Posterior vena cava (tissue), 2 donors: ENCODE data around the gene TMEM63B. TPM values are rescaled to one million over a fixed set of nuclear protein-coding genes. Genes with fewer than 3 reads are reported as not detected.
"Not testable (repeated sequence)": the region's sequence is repeated elsewhere in the genome, so short reads cannot be mapped to it uniquely, and the experiment has no call there.

Experiments
- DNase-seq: peaks from one replicate; pipeline ENCODE4 v3.0.0-alpha.2; 2020; ENCODE audit warnings: low spot score
- intact Hi-C, 2 donors: fragments of 100-400 bp; cut with DNase I; formaldehyde crosslinking; loops; one replicate each; pipeline versions ENCODE4 v1.14.1 to v1.14.2; 2022 to 2023
- total RNA-seq, 2 donors: library from RNA; stranded (reverse); fragmentation: NEBNext Ultra II Directional; extraction: Animal tissue kit (Norgen Biotek cat#: 25700); gene quantifications; one replicate each; pipeline ENCODE4 v1.2.1, GENCODE V29; 2021
- donor health status: DM: yes; HTN: yes; CAD: no.
- donor health status: DM: yes; HTN: yes; CAD: no.

TMEM63B gene
- total RNA-seq, 2 donors from 2014 or later, result 23.7 to 28.1 TPM

DNA sequence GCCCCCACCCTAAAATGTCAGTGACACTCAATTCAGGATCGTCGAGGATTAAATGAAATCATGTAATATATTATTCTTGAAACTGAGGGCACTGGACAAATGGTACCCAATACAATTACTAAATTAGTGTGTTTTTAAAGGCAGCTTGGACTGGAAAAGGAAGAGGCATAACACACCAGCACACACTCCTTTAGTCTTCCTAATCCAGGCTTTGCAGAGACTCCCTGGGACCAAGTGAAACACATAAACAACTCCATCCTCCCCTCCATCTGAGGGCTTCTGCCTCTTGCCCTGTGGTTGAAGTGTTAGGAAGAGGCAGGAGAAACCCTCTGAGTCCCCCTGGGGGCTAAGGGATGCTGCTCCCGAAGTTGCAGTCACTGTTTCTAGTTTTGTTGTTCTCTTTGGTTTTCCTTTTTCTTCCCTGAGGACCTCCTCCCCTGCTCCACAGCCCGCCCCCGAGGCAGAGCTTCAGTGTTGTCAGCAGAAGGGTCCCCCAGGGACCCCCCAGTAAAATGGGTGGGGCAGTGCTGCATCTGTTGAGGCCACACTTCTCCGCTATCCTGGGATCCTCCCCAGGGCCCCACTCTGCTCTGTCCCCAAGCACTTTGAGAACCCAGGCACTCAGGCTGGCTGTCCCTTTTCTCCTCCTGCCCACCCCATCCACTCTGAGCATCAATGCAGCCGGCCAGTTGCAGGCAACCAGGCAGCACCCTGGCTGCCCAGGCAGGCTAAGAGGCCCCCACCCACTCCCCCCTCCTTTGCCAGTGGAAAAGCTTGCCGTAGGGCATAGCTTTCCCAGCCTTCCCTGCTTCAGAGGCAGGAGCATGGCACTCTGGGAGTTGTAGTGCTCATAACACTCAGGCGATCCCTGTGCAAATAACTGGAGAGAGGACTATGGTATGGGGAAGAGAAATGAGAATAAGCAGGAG is 5.9 kb downstream of the TMEM63B start:
- DNase-seq, result no peak
- intact Hi-C loops, result no loop called here

DNA sequence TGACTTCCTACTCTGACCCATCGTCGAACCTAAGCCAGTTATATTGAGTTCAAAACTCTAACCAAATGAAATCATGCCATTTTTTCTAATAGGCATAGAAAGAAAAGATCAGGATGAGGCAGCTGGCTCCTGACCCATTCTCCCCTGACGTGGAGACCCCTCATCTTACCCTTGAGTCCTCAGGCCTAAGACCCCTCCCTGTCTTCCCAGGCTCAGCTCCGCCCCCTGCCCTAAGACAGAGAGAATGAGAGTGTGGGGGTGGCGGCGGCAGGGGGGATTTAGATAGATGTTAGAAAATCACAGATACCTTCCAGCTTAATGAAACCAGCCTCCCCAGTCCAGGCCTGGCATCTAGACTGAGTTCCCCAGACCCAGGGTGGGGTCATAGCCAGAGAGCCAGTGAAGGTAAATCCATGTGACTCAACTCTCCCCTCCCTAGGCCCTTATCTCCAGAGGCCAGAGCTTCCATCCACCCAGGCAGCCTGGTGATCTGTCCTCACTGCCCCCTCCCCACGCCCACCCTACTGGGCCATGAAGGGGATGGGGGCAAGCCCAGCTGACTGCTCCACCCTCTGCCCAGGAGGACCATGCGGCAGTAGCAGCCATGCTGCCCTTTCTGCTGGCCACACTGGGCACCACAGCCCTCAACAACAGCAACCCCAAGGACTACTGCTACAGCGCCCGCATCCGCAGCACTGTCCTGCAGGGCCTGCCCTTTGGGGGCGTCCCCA is 6.8 kb downstream of the TMEM63B start:
- intact Hi-C loops, result no loop called here

DNA sequence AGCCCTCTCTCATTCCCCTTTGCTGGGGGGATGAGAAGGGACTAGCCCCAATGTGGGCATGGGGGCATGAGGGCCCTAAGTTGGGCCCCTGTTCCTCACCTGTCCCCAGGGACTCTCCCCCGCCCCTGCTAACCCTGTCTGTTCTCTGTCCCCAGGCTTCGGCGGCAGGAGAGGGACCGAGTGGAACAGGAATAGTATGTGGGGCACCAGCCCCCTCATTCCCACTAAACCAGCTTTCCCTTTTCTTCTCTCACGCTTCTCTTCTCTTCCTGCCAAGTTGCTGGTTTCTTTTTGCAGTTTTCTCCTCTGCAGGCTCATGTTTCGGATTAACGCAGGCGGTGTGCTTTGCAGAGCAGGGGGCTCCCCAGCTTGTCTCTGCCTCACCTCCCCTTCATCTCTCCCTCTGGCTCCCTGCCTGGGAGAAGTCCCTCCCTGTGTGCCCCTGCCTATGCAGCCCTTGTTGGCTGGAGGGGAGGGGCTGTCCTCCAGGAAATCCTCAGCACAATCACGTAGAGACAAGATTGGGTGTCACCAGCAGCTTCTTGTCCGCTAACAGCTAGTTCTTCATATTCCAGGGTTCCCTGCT is 7.9 kb downstream of the TMEM63B start:
- intact Hi-C loops, result no loop called here
- no peak for DNase-seq

More for the DNA sequence above, 6.8 kb downstream of the TMEM63B start:
- DNase-seq, result no peak

GRCh38 chr6:44135875-44136274 is 8.5 kb downstream of the TMEM63B start:
- DNase-seq, result no peak
- intact Hi-C loops, result no loop called here

DNA sequence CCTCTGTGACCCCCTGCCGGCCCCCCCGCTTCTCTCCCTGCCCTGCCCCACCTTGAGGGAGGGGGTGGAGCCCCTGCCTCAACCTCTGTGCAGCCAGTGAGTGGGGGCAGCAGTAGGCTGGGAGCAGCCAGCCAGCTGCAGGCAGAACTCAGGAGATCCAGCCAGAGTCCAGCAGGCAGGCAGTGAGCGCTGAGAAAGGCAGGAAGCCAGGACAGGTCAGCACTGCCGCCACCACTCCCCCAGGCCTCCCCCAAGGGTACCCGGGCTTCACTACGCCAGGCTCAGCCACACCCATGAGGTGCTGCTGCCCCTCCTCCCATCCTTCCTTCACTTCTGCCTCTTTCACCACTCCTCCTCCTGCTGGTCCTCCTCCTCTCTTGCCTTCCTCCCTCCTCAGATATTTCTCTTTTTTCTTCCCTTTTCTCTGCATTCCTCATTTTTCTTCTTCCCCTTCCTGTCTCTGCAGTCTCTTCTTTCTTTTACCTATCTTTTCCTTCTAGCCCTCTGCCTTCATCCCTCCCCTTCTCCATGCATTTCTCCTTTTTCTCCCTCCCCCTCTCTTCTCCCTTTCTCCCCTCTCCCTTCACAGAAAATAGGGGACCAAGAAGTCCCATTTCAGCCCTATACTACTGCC is 11.5 kb downstream of the TMEM63B start:
- intact Hi-C loops, result no loop called here
- DNase-seq, result peak; percentile 43

- intact Hi-C loops, result no loop called here
- peak; percentile 54 for DNase-seq
Measured at GRCh38 chr6:44139351-44139743, 12.0 kb downstream of the TMEM63B start.

- intact Hi-C loops, result no loop called here
- no peak for DNase-seq
Measured at GRCh38 chr6:44142835-44143234, 15.5 kb downstream of the TMEM63B start.

DNA sequence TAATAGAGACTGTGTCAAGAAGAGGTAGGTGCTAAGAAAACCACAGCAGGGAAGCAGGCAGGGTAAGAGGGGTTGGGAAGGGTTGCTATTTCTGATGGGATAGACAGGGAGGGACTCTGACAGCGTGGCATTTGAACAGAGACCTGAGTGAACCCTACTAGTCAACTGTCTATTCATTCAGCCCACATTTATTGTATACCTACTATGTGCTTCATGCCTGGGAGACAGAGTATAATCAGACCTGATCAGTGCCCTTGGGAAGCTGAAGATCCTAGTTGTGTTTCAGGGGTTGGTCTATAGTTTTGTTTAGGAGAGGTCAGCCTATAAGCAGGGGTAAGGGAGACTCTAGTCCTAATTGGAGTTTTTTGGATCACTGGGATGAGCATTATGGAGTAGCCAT is 16.4 kb downstream of the TMEM63B start:
- intact Hi-C loops, result no loop called here
- no peak for DNase-seq

DNA sequence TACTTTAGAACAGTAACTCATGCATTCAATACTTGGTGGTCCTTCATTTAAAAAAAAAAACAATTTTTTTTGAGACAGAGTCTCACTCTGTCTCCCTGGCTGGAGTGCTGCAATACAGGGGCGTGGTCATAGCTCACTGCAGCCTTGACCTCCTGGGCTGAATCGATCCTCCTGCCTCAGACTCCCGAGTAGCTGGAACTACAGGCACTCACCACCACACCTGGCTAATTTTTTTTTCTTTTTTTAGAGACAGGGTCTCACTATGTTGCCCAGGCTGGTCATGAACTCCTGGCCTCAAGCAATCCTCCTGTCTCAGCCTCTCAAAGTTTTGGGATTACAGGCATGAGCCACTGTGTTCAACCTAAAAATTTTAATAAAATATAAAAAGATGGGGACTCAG is 17.2 kb downstream of the TMEM63B start:
- DNase-seq, intact Hi-C loops: not testable (repeated sequence)

DNA sequence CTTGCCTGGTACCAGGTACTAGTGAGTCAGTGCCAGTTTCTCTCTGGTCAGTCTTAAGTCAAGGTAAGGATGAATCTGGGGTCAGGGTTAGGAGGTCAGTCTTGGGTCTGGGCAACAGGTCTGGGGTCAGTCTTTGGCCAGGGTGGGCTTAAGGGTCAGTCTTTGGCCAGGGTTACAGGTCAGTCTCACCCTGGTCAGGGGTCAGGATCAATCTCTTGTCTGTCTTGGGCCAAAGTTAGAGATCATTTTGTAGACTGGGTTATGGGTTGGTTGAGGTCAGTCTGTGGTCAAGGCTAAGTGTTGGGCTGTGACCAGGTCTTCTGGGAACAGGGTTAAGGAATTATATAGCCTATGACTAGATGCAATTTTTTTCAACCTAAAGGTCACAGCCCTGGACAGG is 18.5 kb downstream of the TMEM63B start:
- intact Hi-C loops, result loop anchor here in 1 of 2 donors (5.0 kb wide), 1 partner anchor 49 kb away; no protein-coding TSS in a partner anchor
- DNase-seq, result no peak

- no peak for DNase-seq
- intact Hi-C loops, result loop anchor here in 1 of 2 donors (5.0 kb wide), 1 partner anchor 49 kb away; no protein-coding TSS in a partner anchor
Measured at GRCh38 chr6:44146685-44147084, 19.3 kb downstream of the TMEM63B start.

GRCh38 chr6:44147256-44147655 is 19.9 kb downstream of the TMEM63B start:
- intact Hi-C loops, result loop anchor here in 1 of 2 donors (5.0 kb wide), 1 partner anchor 50 kb away; no protein-coding TSS in a partner anchor
- no peak for DNase-seq

GRCh38 chr6:44148306-44148705 is 21.0 kb downstream of the TMEM63B start:
- intact Hi-C loops, result loop anchor here in 1 of 2 donors (5.0 kb wide), 1 partner anchor 51 kb away; no protein-coding TSS in a partner anchor

DNA sequence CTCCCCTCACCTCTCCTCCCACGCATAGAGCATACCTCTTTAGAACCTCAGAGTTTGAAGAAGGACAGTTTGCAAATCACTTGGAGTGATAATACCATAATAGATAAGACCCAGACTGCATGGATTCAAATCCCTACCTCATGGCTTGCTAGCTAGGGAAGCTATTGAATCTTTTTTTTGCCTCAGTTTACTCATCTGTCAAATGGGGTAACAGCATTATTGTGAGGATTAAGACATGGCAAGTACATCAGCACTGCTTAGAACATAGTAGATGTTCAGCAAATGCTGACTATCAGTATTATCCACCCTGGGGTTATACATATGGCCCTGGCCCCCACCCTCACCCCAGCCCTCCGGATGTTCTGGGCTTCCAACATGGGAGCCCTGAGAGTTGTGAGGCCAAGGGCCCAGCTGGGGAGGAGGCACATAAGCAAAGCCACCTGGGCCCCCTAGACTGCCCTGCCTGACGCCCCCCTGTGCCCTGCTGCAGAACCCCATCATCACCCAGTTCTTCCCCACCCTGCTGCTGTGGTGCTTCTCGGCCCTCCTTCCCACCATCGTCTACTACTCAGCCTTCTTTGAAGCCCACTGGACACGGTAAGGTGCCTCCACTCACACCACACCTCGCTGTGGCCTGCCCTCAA is 22.1 kb downstream of the TMEM63B start:
- no peak for DNase-seq
- intact Hi-C loops, result loop anchor here in 1 of 2 donors (5.0 kb wide), 1 partner anchor 52 kb away; no protein-coding TSS in a partner anchor

More at GRCh38 chr6:44148306-44148705, 21.0 kb downstream of the TMEM63B start:
- DNase-seq, result no peak

- intact Hi-C loops, result no loop called here
- DNase-seq, result no peak
Measured at GRCh38 chr6:44150317-44150917, 23.1 kb downstream of the TMEM63B start.

DNA sequence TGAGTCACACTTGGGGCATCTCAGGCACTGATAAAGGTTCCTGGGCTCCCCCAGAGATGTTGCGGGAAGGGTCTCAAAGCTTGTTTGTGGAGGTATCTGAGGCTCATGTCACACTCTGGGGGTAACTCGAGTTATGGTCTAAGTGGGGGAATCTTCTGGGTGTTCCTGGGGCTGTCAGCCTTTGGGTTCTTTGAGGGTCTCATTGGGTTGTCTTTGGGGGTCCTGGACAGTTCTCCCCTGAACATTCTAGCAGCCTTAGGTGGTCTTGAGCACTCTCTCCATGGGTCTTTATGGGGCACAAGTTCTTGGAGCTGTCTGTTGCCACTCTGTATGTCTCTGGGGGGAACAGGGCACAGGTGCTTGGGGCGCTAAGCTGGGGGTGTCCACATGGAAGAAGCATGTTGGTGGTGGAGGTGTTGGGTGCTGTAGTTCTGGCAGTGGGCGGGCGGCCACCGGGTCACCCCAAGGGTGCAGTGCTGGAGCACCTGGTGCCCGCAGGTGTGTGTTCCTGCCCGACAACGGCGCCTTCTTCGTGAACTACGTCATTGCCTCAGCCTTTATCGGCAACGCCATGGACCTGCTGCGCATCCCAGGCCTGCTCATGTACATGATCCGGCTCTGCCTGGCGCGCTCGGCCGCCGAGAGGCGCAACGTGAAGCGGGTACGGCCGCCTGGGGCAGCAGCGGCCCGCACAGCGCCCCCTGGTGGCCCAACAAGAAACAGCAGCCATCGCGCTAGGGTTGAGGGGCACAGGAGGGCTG is 24.2 kb downstream of the TMEM63B start:
- peak; percentile 93 for DNase-seq
- intact Hi-C loops, result loop anchor here in 1 of 2 donors (2.0 kb wide), 1 partner anchor 55 kb away; no protein-coding TSS in a partner anchor

GRCh38 chr6:44152109-44152461 is 24.7 kb downstream of the TMEM63B start:
- DNase-seq, result no peak
- intact Hi-C loops, result loop anchor here in 1 of 2 donors (2.0 kb wide), 1 partner anchor 55 kb away; no protein-coding TSS in a partner anchor
